Hindlimb muscle (tissue), 1 donor: ENCODE results near the gene OPRM1. TPM values are rescaled to one million over a fixed set of nuclear protein-coding genes. Genes with fewer than 3 reads are reported as not detected.

ENCODE experiments used
- DNase-seq: peaks from one replicate; pipeline ENCODE4 v3.0.0-alpha.2; 2013
- polyA plus RNA-seq: library from polyadenylated mRNA; unstranded; fragments of 120-200 nt; gene quantifications from one replicate; pipeline ENCODE4 v1.2.1, GENCODE V29; 2013; ENCODE audit not compliant: insufficient read length

Gene OPRM1
- polyA plus RNA-seq, 1 donor: not detected

GRCh38 chr6:154285826-154286225 is 246.8 kb downstream of the OPRM1 start:
- DNase-seq: no peak

- DNase-seq: no peak
These were observed 250.9 kb downstream of the OPRM1 start for GRCh38 chr6:154289818-154290508.

- DNase-seq: no peak
These were observed 253.0 kb downstream of the OPRM1 start for GRCh38 chr6:154292066-154292465.

GRCh38 chr6:154292855-154293519 is 253.9 kb downstream of the OPRM1 start:
- DNase-seq: no peak

- DNase-seq: no peak
These were observed 256.7 kb downstream of the OPRM1 start for GRCh38 chr6:154295733-154296132.
